Liver (tissue), 3 donors: ENCODE measurements around the gene ZNF765.

ENCODE experiments used
- ATF3 ChIP-seq: IDR thresholded peaks from 2 replicates; pipeline ENCODE4 v1.6.1; 2016; ENCODE audit warnings: antibody characterized with exemption
- CTCF ChIP-seq: fragments of 150-350 bp; IDR thresholded peaks from 2 replicates; pipeline ENCODE4 v1.5.1; 2017; ENCODE audit warnings: improper control_type of control experiment, low read depth, low read length; ENCODE audit not compliant: missing input control
- EGR1 ChIP-seq, 2 donors: IDR thresholded peaks; 2 replicates each; pipeline ENCODE4 v1.6.1; 2016 to 2018; ENCODE audit warnings: antibody characterized with exemption in 2 of 2, low read depth in 2 of 2
- GABPA ChIP-seq, 2 donors: IDR thresholded peaks in 1 of 2; conservative IDR thresholded peaks in 1 of 2; 2 replicates each; pipeline ENCODE4 v1.6.1; 2016; ENCODE audit warnings: antibody characterized with exemption in 2 of 2, mild to moderate bottlenecking in 1 of 2, moderate library complexity in 1 of 2
- HNF4G ChIP-seq: IDR thresholded peaks from 2 replicates; pipeline ENCODE4 v1.6.1; 2016; ENCODE audit warnings: antibody characterized with exemption
- JUND ChIP-seq, 2 donors: IDR thresholded peaks; 2 replicates each; pipeline ENCODE4 v1.6.1; 2016; ENCODE audit warnings: antibody characterized with exemption in 2 of 2
- MAX ChIP-seq: IDR thresholded peaks from 2 replicates; pipeline ENCODE4 v1.6.1; 2016; ENCODE audit warnings: antibody characterized with exemption
- RAD21 ChIP-seq, 2 donors: IDR thresholded peaks; 2 replicates each; pipeline ENCODE4 v1.6.1; 2016; ENCODE audit warnings: antibody characterized with exemption in 2 of 2, mild to moderate bottlenecking in 2 of 2
- RXRA ChIP-seq, 2 donors: IDR thresholded peaks; 2 replicates each; pipeline ENCODE4 v1.6.1; 2017 to 2018; ENCODE audit warnings: antibody characterized with exemption in 2 of 2, mild to moderate bottlenecking in 1 of 2
- SP1 ChIP-seq: IDR thresholded peaks from 2 replicates; pipeline ENCODE4 v1.6.1; 2018; ENCODE audit warnings: antibody characterized with exemption, mild to moderate bottlenecking
- TAF1 ChIP-seq: conservative IDR thresholded peaks from 2 replicates; pipeline ENCODE4 v1.6.1; 2016; ENCODE audit warnings: antibody characterized with exemption, mild to moderate bottlenecking
- YY1 ChIP-seq: IDR thresholded peaks from 2 replicates; pipeline ENCODE4 v1.6.1; 2016; ENCODE audit warnings: antibody characterized with exemption, mild to moderate bottlenecking
- ZBTB33 ChIP-seq: IDR thresholded peaks from 2 replicates; pipeline ENCODE4 v1.6.1; 2016; ENCODE audit warnings: antibody characterized with exemption
- donor health status: healthy.
- donor health status: healthy.

GRCh38 chr19:53389978-53390377 is 5.0 kb upstream of the ZNF765 start:
- TF ChIP-seq CTCF (no peak), RXRA (IDR thresholded peaks at IDR 0.05) (no peak), JUND (IDR thresholded peaks at IDR 0.05) (no peak), SP1 (no peak), RAD21 (IDR thresholded peaks at IDR 0.05) (no peak), TAF1 (no peak), YY1 (no peak), MAX (no peak), ZBTB33 (no peak), GABPA (IDR thresholded peaks at IDR 0.05 in 1 of 2, conservative IDR thresholded peaks at IDR 0.05 in 1 of 2) (no peak), HNF4G (no peak), EGR1 (IDR thresholded peaks at IDR 0.05; ENCODE audit: low read depth in 2 of 2) (no peak), ATF3 (no peak)
